Loucy (cell line): ENCODE results near the gene C9orf78.

Experiments used
- H2AFZ ChIP-seq: fragments of 200-600 bp; sonication (generic); 2 replicates; pipeline ENCODE4 v1.6.0; 2016; ENCODE audit warnings: antibody characterized with exemption, mild to moderate bottlenecking, low read length, moderate library complexity
- H3F3A ChIP-seq: fragments of 200-600 bp; 2 replicates; pipeline ENCODE4 v1.6.0; 2016; ENCODE audit warnings: antibody characterized with exemption, low read depth, mild to moderate bottlenecking
- H3K27me3 ChIP-seq: fragments of 200-600 bp; sonication (generic); 2 replicates; pipeline ENCODE4 v1.6.1; 2014; ENCODE audit warnings: low read length, mild to moderate bottlenecking; ENCODE audit not compliant: insufficient read depth, poor library complexity, severe bottlenecking
- H3K36me3 ChIP-seq: fragments of 200-600 bp; sonication (generic); 2 replicates; pipeline ENCODE4 v1.6.1; 2016; ENCODE audit warnings: low read length; ENCODE audit not compliant: insufficient read depth
- H3K4me1 ChIP-seq: fragments of 200-600 bp; sonication (generic); 2 replicates; pipeline ENCODE4 v1.5.1; 2014; ENCODE audit warnings: low read length, mild to moderate bottlenecking; ENCODE audit not compliant: insufficient read depth, poor library complexity, severe bottlenecking
- H3K4me2 ChIP-seq: fragments of 200-600 bp; sonication (generic); 2 replicates; pipeline ENCODE4 v1.6.0; 2014; ENCODE audit warnings: antibody characterized with exemption, low read length, low read depth, mild to moderate bottlenecking; ENCODE audit not compliant: poor library complexity, severe bottlenecking
- H3K4me3 ChIP-seq: fragments of 200-600 bp; sonication (generic); 2 replicates; pipeline ENCODE4 v1.5.1; 2014; ENCODE audit warnings: low read length, mild to moderate bottlenecking, mixed read lengths; ENCODE audit not compliant: poor library complexity, severe bottlenecking
- H3K79me2 ChIP-seq: fragments of 200-600 bp; sonication (generic); 2 replicates; pipeline ENCODE4 v1.6.1; 2014; ENCODE audit warnings: low read length; ENCODE audit not compliant: insufficient read depth
- H3K9ac ChIP-seq: fragments of 200-600 bp; sonication (generic); 2 replicates; pipeline ENCODE4 v1.6.0; 2014; ENCODE audit warnings: mild to moderate bottlenecking, low read depth, low read length, moderate library complexity; ENCODE audit not compliant: poor library complexity, severe bottlenecking
- H3K9me2 ChIP-seq: fragments of 200-600 bp; sonication (generic); replicated peaks from 2 replicates; pipeline ENCODE4 v1.6.1; 2016; ENCODE audit warnings: low read depth, low read length, mixed read lengths
- H3K9me3 ChIP-seq: fragments of 200-600 bp; sonication (generic); 2 replicates; pipeline ENCODE4 v1.6.1; 2014; ENCODE audit warnings: mild to moderate bottlenecking, antibody characterized with exemption, low read length, low read depth; ENCODE audit not compliant: insufficient read depth
- H4K20me1 ChIP-seq: fragments of 200-600 bp; sonication (generic); 2 replicates; pipeline ENCODE4 v1.6.0; 2014; ENCODE audit warnings: antibody characterized with exemption, low read length, mild to moderate bottlenecking; ENCODE audit not compliant: insufficient read depth, poor library complexity, severe bottlenecking
- CTCF ChIP-seq: fragments of 200-600 bp; sonication (generic); conservative IDR thresholded peaks from 2 replicates; pipeline ENCODE4 v1.5.1; 2014; ENCODE audit warnings: mild to moderate bottlenecking, antibody characterized with exemption, low read length
- EZH2phosphoT487 ChIP-seq: fragments of 200-600 bp; IDR thresholded peaks from 2 replicates; pipeline ENCODE4 v1.6.1; 2018; ENCODE audit warnings: antibody characterized with exemption, mild to moderate bottlenecking, moderate library complexity, borderline replicate concordance

The C9orf78 gene

GRCh38 chr9:129806061-129806460 lies 29.0 kb downstream of the C9orf78 start:
- H3K9me3 ChIP-seq, result no peaks in the 10 kb centered on the region
- no peaks in the 10 kb centered on the region for H3K9me2 ChIP-seq
- no peaks in the 10 kb centered on the region for H3K36me3 ChIP-seq
- peak overlapping the region; percentile 27 for H3K4me2 ChIP-seq
- no peak overlapping the region for H2AFZ ChIP-seq
- no peak overlapping the region for H3K9ac ChIP-seq
- H3F3A ChIP-seq, result no peaks in the 10 kb centered on the region
- no peaks in the 10 kb centered on the region for H3K27me3 ChIP-seq
- H3K4me3 ChIP-seq, result no peak overlapping the region
- H4K20me1 ChIP-seq, result peaks cover 7% of the 10 kb centered on the region
- TF ChIP-seq CTCF (no peak), EZH2phosphoT487 (no peak)
- H3K79me2 ChIP-seq, result peaks cover 17% of the 10 kb centered on the region
- H3K4me1 ChIP-seq, result peaks cover 5% of the 10 kb centered on the region

GRCh38 chr9:129803676-129804060 lies 31.4 kb downstream of the C9orf78 start:
- Histone ChIP-seq H3K4me1 (peaks cover 5% of the 10 kb centered on the region), H4K20me1 (peaks cover 7% of the 10 kb centered on the region), H3K79me2 (peaks cover 17% of the 10 kb centered on the region), H3K27me3 (no peaks in the 10 kb centered on the region), H3F3A (no peaks in the 10 kb centered on the region), H3K9me3 (no peaks in the 10 kb centered on the region), H3K36me3 (no peaks in the 10 kb centered on the region), H3K4me2 (peak overlapping the region; percentile 71), H3K9me2 (no peaks in the 10 kb centered on the region), H2AFZ (no peak overlapping the region), H3K4me3 (peak overlapping the region; percentile 77), H3K9ac (peak overlapping the region; percentile 67)
- TF ChIP-seq EZH2phosphoT487 (no peak), CTCF (no peak)

GRCh38 chr9:129802833-129803675 lies 32.0 kb downstream of the C9orf78 start, which contains the start of gene TOR1B:
TSS of gene TOR1B (plus strand) at chr9:129803184. CDS start at chr9:129803213, 29 bp downstream.
- peaks cover 7% of the 10 kb centered on the region for H4K20me1 ChIP-seq
- TF ChIP-seq CTCF (no peak), EZH2phosphoT487 (no peak)
- H3K79me2 ChIP-seq, result peaks cover 17% of the 10 kb centered on the region
- H2AFZ ChIP-seq, result peak within 1 kb of the TSS; percentile 64; the same call in 1 of the 2 replicates
- peaks cover 5% of the 10 kb centered on the region for H3K4me1 ChIP-seq
- no peaks in the 10 kb centered on the region for H3F3A ChIP-seq
- no peaks in the 10 kb centered on the region for H3K36me3 ChIP-seq
- no peaks in the 10 kb centered on the region for H3K9me2 ChIP-seq
- peak within 1 kb of the TSS; percentile 71 for H3K4me2 ChIP-seq
- peak within 1 kb of the TSS; percentile 67 for H3K9ac ChIP-seq
- H3K4me3 ChIP-seq, result peak within 1 kb of the TSS; percentile 77
- H3K27me3 ChIP-seq, result no peaks in the 10 kb centered on the region
- no peaks in the 10 kb centered on the region for H3K9me3 ChIP-seq
